NCI-H146 treated with DMSO at 0.1 percent for 48 hours (cell line): ENCODE results near the gene TLE5.
"Not testable (repeated sequence)": the region's sequence is repeated elsewhere in the genome, so short reads cannot be mapped to it uniquely, and the experiment has no call there.

Experiments used
- DNase-seq: peaks from one replicate; lab custom pipeline; 2025; ENCODE audit not compliant: unreplicated experiment; lab: John Stamatoyannopoulos, UW

Gene TLE5

GRCh38 chr19:3027981-3028304, 34.4 kb downstream of the TLE5 start:
- no peak for DNase-seq

DNA sequence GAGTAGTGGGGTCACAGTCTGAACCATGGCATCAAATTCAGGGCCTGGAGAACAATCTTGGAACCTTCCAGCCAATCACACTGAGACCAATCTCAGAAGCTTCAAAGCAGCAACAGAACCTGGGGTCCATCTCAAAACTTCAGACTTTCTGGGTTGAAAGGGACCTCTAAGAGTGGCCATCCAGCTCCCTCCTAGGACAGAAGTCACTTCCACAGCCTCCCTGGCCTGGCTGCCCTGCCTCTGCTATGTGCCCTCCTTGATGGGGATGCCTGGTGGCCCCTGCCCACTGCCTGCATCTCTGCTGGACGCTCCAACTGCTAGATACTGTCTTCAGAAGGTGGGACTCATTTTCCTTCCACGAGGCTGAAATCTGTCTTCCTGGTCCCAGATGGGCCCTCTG, 35.0 kb downstream of the TLE5 start:
- DNase-seq: no peak

- no peak for DNase-seq
These were observed 35.5 kb downstream of the TLE5 start for GRCh38 chr19:3026768-3027167.

GRCh38 chr19:3025549-3025886, 36.8 kb downstream of the TLE5 start:
- DNase-seq: no peak

- DNase-seq: no peak
These were observed 37.3 kb downstream of the TLE5 start for GRCh38 chr19:3024870-3025548.

DNA sequence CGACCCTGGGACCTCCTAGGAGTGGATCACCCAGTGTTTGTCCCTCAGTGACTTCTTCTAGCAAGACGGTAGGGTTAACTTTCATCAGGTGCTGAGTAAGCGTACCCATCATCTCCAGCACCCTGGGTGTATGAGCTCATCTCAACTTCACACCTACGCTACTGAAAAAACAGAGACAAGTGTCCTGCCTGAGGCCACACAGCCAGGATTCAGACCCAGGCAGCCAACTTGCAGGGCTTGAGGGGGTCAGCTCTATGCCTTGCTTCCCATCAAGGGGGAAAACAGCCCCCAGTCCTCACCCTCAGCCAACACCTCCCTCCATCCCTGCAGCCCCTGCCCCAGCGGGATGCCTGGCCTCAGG, 37.8 kb downstream of the TLE5 start:
- DNase-seq: no peak

DNA sequence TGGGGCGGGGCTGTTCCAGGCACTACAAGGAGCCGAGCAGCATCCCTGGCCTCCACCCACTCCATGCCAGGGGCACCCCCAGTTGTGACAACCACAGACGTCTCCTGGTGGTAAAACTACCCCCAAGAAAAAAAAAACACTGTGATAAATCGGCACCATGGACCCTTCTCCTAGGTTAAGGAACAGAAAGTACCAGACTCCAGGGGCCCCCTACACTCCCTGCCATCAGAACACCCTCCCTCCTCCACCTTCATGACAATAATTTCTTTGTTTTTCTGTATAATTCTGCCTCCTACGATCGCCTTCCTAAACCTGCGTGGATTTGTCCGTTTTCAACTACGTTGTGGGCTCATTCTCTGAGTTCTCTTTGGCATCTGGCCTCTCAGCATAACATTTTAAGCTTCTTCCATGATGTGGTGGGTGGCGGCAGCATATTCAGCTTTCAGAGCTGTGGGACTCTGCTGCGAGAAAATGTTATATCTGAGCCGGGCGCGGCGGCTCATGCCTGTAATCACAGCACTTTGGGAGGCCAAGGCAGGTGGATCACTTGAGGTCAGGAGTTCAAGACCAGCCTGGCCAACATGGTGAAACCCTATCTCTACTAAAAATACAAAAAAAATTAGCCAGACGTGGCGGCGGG, 41.9 kb downstream of the TLE5 start:
- no peak for DNase-seq

DNA sequence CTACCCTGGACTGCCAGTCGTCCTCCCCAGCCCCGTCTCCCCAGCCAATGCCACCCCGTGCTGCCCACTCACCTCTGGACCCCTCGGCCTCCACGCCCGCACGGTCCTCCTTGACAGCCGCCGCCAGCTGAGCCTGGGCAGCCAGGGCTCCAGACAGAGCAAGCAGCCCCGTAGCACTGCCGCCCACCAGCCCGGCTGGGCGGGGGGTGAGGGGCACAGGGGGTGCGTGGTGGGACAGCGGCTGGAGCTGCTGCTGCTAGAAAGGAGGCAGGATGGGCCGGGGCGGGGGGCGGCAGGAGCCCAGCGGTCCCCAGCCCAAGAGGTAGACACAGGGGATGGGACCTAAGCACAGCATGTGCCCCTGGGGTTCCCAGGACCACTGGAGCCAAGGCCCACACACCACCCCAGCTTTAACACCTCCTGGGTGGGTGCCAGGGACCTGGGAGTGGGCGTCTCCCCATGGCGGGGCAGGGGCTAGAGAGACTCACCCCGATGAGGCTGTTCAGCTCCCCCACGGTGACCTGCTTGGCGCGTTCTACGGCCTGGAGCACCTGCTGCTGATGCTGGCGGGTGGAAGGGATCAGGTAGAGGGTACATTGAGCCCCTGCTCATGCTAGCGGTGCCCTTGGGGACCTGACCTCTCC, 43.0 kb downstream of the TLE5 start:
- DNase-seq: no peak

GRCh38 chr19:3017923-3018322, 44.4 kb downstream of the TLE5 start:
- DNase-seq: no peak

DNA sequence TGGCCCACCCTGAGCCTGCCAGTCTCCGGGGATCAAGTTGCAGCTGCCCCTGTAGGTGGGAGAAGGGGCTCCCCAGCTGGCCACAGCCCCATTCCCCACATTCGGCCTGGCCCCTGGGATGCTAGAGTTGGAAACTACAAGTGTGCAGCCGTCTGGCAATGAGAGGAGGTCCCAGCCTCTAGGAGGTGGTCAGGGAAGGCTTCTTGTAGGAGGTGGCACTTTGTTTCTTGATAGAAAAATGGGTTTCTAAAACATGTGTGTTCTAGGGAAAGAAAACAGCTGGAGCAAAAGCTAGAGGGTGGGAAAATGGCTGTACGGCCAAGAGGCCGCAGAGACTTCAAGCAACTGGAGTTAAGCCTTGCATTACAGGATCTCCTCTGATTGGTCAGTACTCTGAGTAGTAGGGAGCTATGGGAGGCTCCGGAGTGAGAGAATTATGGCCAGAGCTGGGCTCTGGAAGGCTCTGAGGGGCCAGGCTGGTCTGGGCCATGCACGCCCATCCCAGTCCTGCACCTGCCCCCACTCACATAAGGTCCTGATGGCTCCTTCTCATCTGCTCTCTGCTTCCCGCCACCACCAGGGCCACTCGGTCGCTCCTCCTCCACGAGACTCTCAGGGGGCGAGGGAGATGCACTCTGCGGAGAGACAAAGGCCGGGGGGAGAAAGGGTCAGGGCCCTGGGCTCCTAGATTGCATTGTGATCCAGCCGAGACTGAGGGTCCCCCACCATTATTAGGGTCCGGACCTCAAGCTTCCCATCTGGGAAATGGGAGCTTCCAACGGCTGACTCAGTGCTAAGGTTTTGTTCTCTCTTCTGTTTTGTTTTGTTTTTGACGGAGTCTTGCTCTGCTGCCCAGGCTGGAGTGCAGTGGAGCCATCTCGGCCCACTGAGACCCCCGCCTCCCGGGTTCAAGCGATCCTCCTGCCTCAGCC, 46.9 kb downstream of the TLE5 start:
- DNase-seq: no peak

GRCh38 chr19:3014135-3014534, 48.2 kb downstream of the TLE5 start:
- DNase-seq: no peak

GRCh38 chr19:3013263-3013725, 49.0 kb downstream of the TLE5 start:
- no peak for DNase-seq

GRCh38 chr19:3012621-3013262, 49.6 kb downstream of the TLE5 start:
- no peak for DNase-seq

- not testable (repeated sequence) for DNase-seq
These were observed 50.2 kb downstream of the TLE5 start for GRCh38 chr19:3012059-3012458.

GRCh38 chr19:3010871-3011270, 51.4 kb downstream of the TLE5 start:
- DNase-seq: no peak

GRCh38 chr19:3008994-3009393, 53.3 kb downstream of the TLE5 start:
- DNase-seq: no peak

- no peak for DNase-seq
These were observed 54.3 kb downstream of the TLE5 start for GRCh38 chr19:3007975-3008374.

GRCh38 chr19:3006075-3006767, 56.1 kb downstream of the TLE5 start:
- no peak for DNase-seq

DNA sequence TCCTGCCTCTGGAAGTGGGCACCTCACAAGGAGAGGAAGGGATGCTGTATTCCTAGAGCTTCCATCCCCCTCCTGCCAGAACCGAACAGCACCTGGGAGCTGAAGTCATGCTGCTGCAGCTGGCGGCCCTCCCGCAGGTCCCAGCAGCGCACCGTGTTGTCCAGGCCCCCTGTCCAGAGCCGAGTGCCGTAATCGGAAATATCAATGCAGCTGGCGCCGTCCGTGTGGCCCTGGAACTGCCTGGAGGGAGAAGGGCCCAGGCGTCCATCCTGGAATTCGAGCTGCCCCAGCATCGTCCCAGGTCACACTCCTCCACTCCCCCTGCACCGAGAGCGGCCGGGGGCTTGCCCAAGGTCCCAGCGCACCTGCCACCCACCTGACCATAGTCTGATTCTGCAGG, 57.0 kb downstream of the TLE5 start:
- DNase-seq: no peak

- DNase-seq: no peak
These were observed 57.8 kb downstream of the TLE5 start for GRCh38 chr19:3004522-3004921.

DNA sequence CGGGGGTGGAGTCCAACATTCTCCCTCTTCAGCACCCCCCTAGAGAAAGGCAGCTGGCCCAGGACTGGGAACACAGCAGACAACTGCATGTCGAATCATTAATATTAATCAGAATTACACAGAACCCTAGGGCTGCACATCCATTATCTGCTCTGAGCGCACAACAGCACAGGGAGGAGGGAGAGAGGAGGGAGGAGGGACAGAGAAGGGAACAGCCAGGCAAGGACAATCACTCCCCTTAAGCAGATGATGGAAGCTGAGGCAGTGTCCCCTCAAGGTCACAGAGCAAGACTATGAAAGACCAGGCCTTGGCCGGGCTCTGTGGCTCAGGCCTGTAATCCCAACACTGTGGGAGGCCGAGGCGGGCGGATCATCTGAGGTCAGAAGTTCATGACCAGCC, 59.2 kb downstream of the TLE5 start:
- no peak for DNase-seq
